GM23338 (cell line): ENCODE data around the gene FAM131B. TPM values are rescaled to one million over a fixed set of nuclear protein-coding genes. Genes with fewer than 3 reads are reported as not detected.

Source experiments
- ATAC-seq: fragments of 200-7000 bp; cut with Tn5 transposase; 3 replicates; pipeline ENCODE4 v1.9.1; 2020
- DNase-seq: peaks from one replicate; pipeline ENCODE4 v3.0.0-alpha.2; 2015; ENCODE audit warnings: low spot score
- H2AFZ ChIP-seq: fragments of 200-600 bp; sonication (generic); 2 replicates; pipeline ENCODE4 v1.8.0; 2016; ENCODE audit warnings: antibody characterized with exemption, mild to moderate bottlenecking, moderate library complexity
- H3F3A ChIP-seq: fragments of 200-600 bp; sonication (generic); replicated peaks from 2 replicates; pipeline ENCODE4 v1.8.0; 2017; ENCODE audit warnings: antibody characterized with exemption, mixed run types, low read depth
- H3K27ac ChIP-seq: fragments of 200-600 bp; sonication (generic); 2 replicates; pipeline ENCODE4 v1.6.1; 2016; ENCODE audit warnings: low read depth
- H3K27me3 ChIP-seq: fragments of 200-600 bp; sonication (generic); 2 replicates; pipeline ENCODE4 v1.8.0; 2016; ENCODE audit warnings: mild to moderate bottlenecking, mixed run types, moderate library complexity; ENCODE audit not compliant: insufficient read depth
- H3K36me3 ChIP-seq: fragments of 200-600 bp; sonication (generic); 2 replicates; pipeline ENCODE4 v1.8.0; 2016; ENCODE audit warnings: mild to moderate bottlenecking; ENCODE audit not compliant: insufficient read depth
- H3K4me1 ChIP-seq: fragments of 200-600 bp; sonication (generic); 2 replicates; pipeline ENCODE4 v1.8.0; 2016; ENCODE audit warnings: mild to moderate bottlenecking, moderate library complexity; ENCODE audit not compliant: insufficient read depth
- H3K4me2 ChIP-seq: fragments of 200-600 bp; sonication (generic); 2 replicates; pipeline ENCODE4 v1.7.1; 2017; ENCODE audit warnings: mixed run types
- H3K4me3 ChIP-seq: fragments of 200-600 bp; sonication (generic); 2 replicates; pipeline ENCODE4 v1.6.1; 2016; ENCODE audit warnings: mixed run types
- H3K79me2 ChIP-seq: fragments of 200-600 bp; sonication (generic); replicated peaks from 2 replicates; pipeline ENCODE4 v1.8.0; 2017; ENCODE audit warnings: mild to moderate bottlenecking; ENCODE audit not compliant: insufficient read depth
- H3K9me2 ChIP-seq: fragments of 200-600 bp; sonication (generic); 2 replicates; pipeline ENCODE4 v1.8.0; 2017; ENCODE audit not compliant: insufficient read depth
- H4K20me1 ChIP-seq: fragments of 200-600 bp; sonication (generic); replicated peaks from 2 replicates; pipeline ENCODE4 v1.8.0; 2017; ENCODE audit warnings: mild to moderate bottlenecking; ENCODE audit not compliant: insufficient read depth
- H3K27ac Mint-ChIP-seq: 2 replicates; pipeline ENCODE4 v1.8.0; 2020; ENCODE audit warnings: inconsistent platforms, mild to moderate bottlenecking, moderate library complexity, mixed read lengths
- H3K27me3 Mint-ChIP-seq: 3 replicates; pipeline ENCODE4 v1.8.0; 2022; ENCODE audit warnings: low read depth, mild to moderate bottlenecking, moderate library complexity, mixed read lengths, inconsistent platforms; ENCODE audit not compliant: insufficient read depth, poor library complexity
- H3K36me3 Mint-ChIP-seq: 3 replicates; pipeline ENCODE4 v1.8.0; 2021; ENCODE audit warnings: low read depth, mild to moderate bottlenecking, inconsistent platforms, moderate library complexity, mixed read lengths
- H3K4me1 Mint-ChIP-seq: 3 replicates; pipeline ENCODE4 v1.8.0; 2020; ENCODE audit warnings: mild to moderate bottlenecking, inconsistent platforms, mixed read lengths
- H3K4me3 Mint-ChIP-seq: 3 replicates; pipeline ENCODE4 v1.8.0; 2021; ENCODE audit warnings: moderate library complexity, mild to moderate bottlenecking, inconsistent platforms, mixed read lengths
- H3K9me3 Mint-ChIP-seq: 3 replicates; pipeline ENCODE4 v1.8.0; 2020; ENCODE audit warnings: moderate library complexity, mild to moderate bottlenecking, inconsistent platforms, mixed read lengths
- CREB1 ChIP-seq: fragments of 250-450 bp; sonication (Bioruptor Pico); IDR thresholded peaks from 2 replicates; pipeline ENCODE4 v1.5.0; 2020; ENCODE audit warnings: low read depth, mild to moderate bottlenecking, moderate library complexity
- EZH2 ChIP-seq: fragments of 200-600 bp; sonication (generic); IDR thresholded peaks from one replicate; pipeline ENCODE4 v1.8.0; 2017; ENCODE audit warnings: antibody characterized with exemption, mild to moderate bottlenecking, low read depth; ENCODE audit not compliant: unreplicated experiment
- EZH2phosphoT487 ChIP-seq: fragments of 200-600 bp; sonication (generic); IDR thresholded peaks from one replicate; pipeline ENCODE4 v1.8.1; 2018; ENCODE audit warnings: antibody characterized with exemption; ENCODE audit not compliant: unreplicated experiment
- JUNB ChIP-seq: IDR thresholded peaks from one replicate; pipeline ENCODE4 v1.6.1; 2016; ENCODE audit warnings: antibody characterized with exemption; ENCODE audit not compliant: unreplicated experiment
- NANOG ChIP-seq: IDR thresholded peaks from 2 replicates; pipeline ENCODE4 v1.6.1; 2016; ENCODE audit warnings: antibody characterized with exemption, borderline replicate concordance
- POLR2AphosphoS5 ChIP-seq: IDR thresholded peaks from 2 replicates; pipeline ENCODE4 v1.6.1; 2016; ENCODE audit warnings: antibody characterized with exemption, low read depth
- ZNF114 ChIP-seq: fragments of 250-450 bp; sonication (Bioruptor Pico); IDR thresholded peaks from 2 replicates; pipeline ENCODE4 v1.5.0; 2020; ENCODE audit warnings: mild to moderate bottlenecking, moderate library complexity
- ZNF331 ChIP-seq: fragments of 250-450 bp; sonication (Bioruptor Pico); IDR thresholded peaks from 2 replicates; pipeline ENCODE4 v1.5.0; 2020; ENCODE audit warnings: low read depth, mild to moderate bottlenecking, moderate library complexity
- polyA plus RNA-seq: library from polyadenylated mRNA; unstranded; fragments of >200 nt; fragmentation: Nextera tagmentation; extraction: Ambion mirVana; gene quantifications from 2 replicates; pipeline ENCODE4 v1.2.1, GENCODE V29; 2016
- total RNA-seq: library from RNA; depleted of rRNA; stranded (reverse); fragments of >200 nt; shearing (Covaris generic); gene quantifications from 2 replicates; pipeline ENCODE4 v1.2.3, GENCODE V29; 2014
- TF ChIP-seq, protein P1 (sequence below): IDR thresholded peaks from 2 replicates; pipeline ENCODE4 v1.6.1; 2016; ENCODE audit warnings: antibody characterized with exemption
- TF ChIP-seq, protein P2 (sequence below), 2 experiments: fragments of 200-600 bp in 1 of 2; sonication (generic) in 1 of 2; conservative IDR thresholded peaks; 2 replicates each; pipeline versions ENCODE4 v1.5.1 to v1.6.1; 2016 to 2017; ENCODE audit warnings: antibody characterized with exemption in 2 of 2, low read depth in 2 of 2, mild to moderate bottlenecking in 2 of 2, moderate library complexity in 1 of 2

FAM131B gene
- total and polyA plus RNA-seq, 2 experiments from 2014 or later: 4.7 to 30.2 TPM

DNA sequence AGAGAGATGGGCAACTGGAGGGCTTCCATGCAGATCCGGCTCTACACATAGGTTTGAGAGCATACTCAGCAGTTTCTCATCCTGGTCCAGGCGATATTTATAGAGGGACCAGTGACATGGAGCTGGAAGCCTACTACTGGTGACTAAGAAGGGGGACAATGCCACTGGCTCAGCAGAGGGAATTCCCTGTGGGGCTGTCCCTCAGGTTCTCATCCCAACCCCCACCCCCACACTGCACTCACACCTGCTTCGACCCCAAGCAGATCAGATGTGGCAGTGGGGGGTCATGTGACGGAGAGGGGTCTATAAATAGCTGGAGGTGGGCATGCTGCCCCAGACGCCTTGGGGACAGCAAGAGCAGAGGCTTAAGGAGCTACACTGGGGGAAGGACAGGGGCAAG lies 46.7 kb downstream of the FAM131B start, which contains the start of gene CLCN1 (continued):
- TF ChIP-seq, protein P1, sequence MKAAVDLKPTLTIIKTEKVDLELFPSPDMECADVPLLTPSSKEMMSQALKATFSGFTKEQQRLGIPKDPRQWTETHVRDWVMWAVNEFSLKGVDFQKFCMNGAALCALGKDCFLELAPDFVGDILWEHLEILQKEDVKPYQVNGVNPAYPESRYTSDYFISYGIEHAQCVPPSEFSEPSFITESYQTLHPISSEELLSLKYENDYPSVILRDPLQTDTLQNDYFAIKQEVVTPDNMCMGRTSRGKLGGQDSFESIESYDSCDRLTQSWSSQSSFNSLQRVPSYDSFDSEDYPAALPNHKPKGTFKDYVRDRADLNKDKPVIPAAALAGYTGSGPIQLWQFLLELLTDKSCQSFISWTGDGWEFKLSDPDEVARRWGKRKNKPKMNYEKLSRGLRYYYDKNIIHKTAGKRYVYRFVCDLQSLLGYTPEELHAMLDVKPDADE: no peak
- TF ChIP-seq POLR2AphosphoS5 (no peak), JUNB (no peak), EZH2 (no peak)

DNA sequence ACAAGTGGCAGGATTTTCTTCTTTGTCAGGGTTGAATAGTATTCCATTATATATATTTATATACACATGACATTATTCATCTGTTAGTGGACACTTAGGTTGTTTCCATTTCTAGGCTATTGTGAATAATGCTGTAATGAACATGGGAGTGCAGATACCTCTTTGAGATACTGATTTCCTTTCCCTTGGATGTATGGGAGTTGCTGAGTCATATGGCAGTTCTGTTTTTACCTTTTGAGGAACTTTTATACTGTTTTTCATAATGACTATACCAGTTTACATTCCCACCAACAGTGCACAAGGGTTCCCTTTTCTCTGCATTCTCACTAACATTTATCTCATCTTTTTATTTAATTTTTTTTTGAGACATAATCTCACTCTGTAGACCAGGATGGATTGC lies 48.4 kb downstream of the FAM131B start:
- H3K79me2 ChIP-seq: no peaks in the 10 kb centered on the region
- no peak overlapping the region for H3K4me2 ChIP-seq
- peaks cover 4% of the 10 kb centered on the region; the same call in 2 of the 3 replicates for H3K36me3 Mint-ChIP-seq
- H3K27me3 Mint-ChIP-seq: peaks cover 11% of the 10 kb centered on the region
- no peaks in the 10 kb centered on the region for H4K20me1 ChIP-seq
- no peak overlapping the region for H2AFZ ChIP-seq
- no peak overlapping the region for H3K27ac Mint-ChIP-seq
- peaks cover 4% of the 10 kb centered on the region; the same call in 2 of the 3 replicates for H3K4me1 Mint-ChIP-seq
- H3K9me2 ChIP-seq: no peaks in the 10 kb centered on the region
- H3K4me3 Mint-ChIP-seq: no peak overlapping the region
- H3K4me1 ChIP-seq: no peaks in the 10 kb centered on the region
- H3K27me3 ChIP-seq: no peaks in the 10 kb centered on the region
- H3K9me3 Mint-ChIP-seq: no peaks in the 10 kb centered on the region; the same call in 2 of the 3 replicates
- ATAC-seq (no peak), DNase-seq (no peak)
- no peak overlapping the region for H3K4me3 ChIP-seq
- TF ChIP-seq EZH2phosphoT487: no peak
- no peak for TF ChIP-seq JUNB
- TF ChIP-seq, protein P2, sequence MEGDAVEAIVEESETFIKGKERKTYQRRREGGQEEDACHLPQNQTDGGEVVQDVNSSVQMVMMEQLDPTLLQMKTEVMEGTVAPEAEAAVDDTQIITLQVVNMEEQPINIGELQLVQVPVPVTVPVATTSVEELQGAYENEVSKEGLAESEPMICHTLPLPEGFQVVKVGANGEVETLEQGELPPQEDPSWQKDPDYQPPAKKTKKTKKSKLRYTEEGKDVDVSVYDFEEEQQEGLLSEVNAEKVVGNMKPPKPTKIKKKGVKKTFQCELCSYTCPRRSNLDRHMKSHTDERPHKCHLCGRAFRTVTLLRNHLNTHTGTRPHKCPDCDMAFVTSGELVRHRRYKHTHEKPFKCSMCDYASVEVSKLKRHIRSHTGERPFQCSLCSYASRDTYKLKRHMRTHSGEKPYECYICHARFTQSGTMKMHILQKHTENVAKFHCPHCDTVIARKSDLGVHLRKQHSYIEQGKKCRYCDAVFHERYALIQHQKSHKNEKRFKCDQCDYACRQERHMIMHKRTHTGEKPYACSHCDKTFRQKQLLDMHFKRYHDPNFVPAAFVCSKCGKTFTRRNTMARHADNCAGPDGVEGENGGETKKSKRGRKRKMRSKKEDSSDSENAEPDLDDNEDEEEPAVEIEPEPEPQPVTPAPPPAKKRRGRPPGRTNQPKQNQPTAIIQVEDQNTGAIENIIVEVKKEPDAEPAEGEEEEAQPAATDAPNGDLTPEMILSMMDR (conservative IDR thresholded peaks at IDR 0.05; ENCODE audit: low read depth in 2 of 2): no peak
- no peak for TF ChIP-seq EZH2
- no peak for TF ChIP-seq CREB1
- no peak for TF ChIP-seq ZNF331 (CRISPR knock-in tag)
- TF ChIP-seq, protein P1: no peak
- TF ChIP-seq ZNF114 (CRISPR knock-in tag): no peak
- no peak for TF ChIP-seq POLR2AphosphoS5
- no peak for TF ChIP-seq NANOG
- no peaks in the 10 kb centered on the region for H3K36me3 ChIP-seq
- no peaks in the 10 kb centered on the region for H3F3A ChIP-seq
- H3K27ac ChIP-seq: no peak overlapping the region

DNA sequence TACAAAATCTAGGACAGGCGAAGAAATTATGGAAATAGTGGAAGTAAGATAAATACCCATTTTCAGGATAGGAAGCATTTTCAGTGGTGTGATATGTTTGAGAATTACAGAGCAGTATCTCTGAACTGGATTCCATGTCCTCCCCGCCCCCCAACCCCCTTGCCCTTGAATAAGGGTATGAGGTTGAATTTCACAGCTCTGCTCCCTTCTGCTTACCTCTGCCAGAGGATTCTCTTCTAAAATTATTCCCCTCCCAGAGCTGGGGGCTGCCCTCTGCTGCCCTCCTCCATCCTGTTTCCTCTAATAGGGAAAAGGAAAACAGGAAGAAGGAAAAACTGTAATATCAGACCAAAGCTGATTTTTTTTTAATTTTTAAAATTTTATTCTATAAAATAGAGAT lies 53.9 kb downstream of the FAM131B start:
- Histone ChIP-seq H3F3A (0 out of 2 replicates have a peak, but pooled peaks cover 3% of the 10 kb centered on the region), H4K20me1 (peaks cover 7% of the 10 kb centered on the region), H3K79me2 (no peaks in the 10 kb centered on the region; the same call in 1 of the 2 replicates), H3K4me1 (no peaks in the 10 kb centered on the region), H3K9me2 (no peaks in the 10 kb centered on the region), H3K27me3 (no peaks in the 10 kb centered on the region), H2AFZ (no peak overlapping the region), H3K4me2 (no peak overlapping the region), H3K27ac (no peak overlapping the region), H3K4me3 (no peak overlapping the region), H3K36me3 (peaks cover 39% of the 10 kb centered on the region)
- DNase-seq (no peak), ATAC-seq (no peak)
- H3K27me3 Mint-ChIP-seq: peaks cover 5% of the 10 kb centered on the region
- no peak overlapping the region for H3K4me3 Mint-ChIP-seq
- H3K36me3 Mint-ChIP-seq: peaks cover 57% of the 10 kb centered on the region
- no peaks in the 10 kb centered on the region for H3K4me1 Mint-ChIP-seq
- no peaks in the 10 kb centered on the region; the same call in 2 of the 3 replicates for H3K9me3 Mint-ChIP-seq
- TF ChIP-seq, protein P2 (conservative IDR thresholded peaks at IDR 0.05; ENCODE audit: low read depth in 2 of 2): no peak
- TF ChIP-seq, protein P1: no peak
- no peak for TF ChIP-seq CREB1
- no peak for TF ChIP-seq EZH2phosphoT487
- no peak for TF ChIP-seq ZNF114 (CRISPR knock-in tag)
- no peak overlapping the region for H3K27ac Mint-ChIP-seq
